Spleen (tissue), 7 donors: Measurements from ENCODE around the gene ACMSD.

ENCODE experiments used
- CTCF ChIP-seq, 11 experiments: fragments of 200-600 bp in 7 of 11; fragments of 450-650 bp in 4 of 11; sonication (generic) in 4 of 11; IDR thresholded peaks in 8 of 11; conservative IDR thresholded peaks in 3 of 11; 1 replicate in 7 of 11; 2 replicates in 4 of 11; pipeline versions ENCODE4 v1.4.0 to v1.8.0; 2016 to 2021; ENCODE audit warnings: antibody characterized with exemption in 11 of 11, inconsistent platforms in 4 of 11, mild to moderate bottlenecking in 1 of 11
- POLR2A ChIP-seq, 3 donors: fragments of 450-650 bp; IDR thresholded peaks; one replicate each; pipeline ENCODE4 v1.5.1; 2017; ENCODE audit warnings: antibody characterized with exemption in 3 of 3, mild to moderate bottlenecking in 1 of 3
- POLR2AphosphoS5 ChIP-seq, 3 donors: sonication (generic); formaldehyde crosslinking; IDR thresholded peaks; one replicate each; pipeline ENCODE4 v1.5.1; 2017; ENCODE audit warnings: antibody characterized with exemption in 3 of 3
- donor health status: DM: no; HTN: no; CAD: no; lungs with moderate emphysema.
- donor health status: DM: no; HTN: no; CAD: no.
- donor health status: DM: no; HTN: no; CAD: no.

- no peak for TF ChIP-seq CTCF (IDR thresholded peaks at IDR 0.05 in 8 of 11, conservative IDR thresholded peaks at IDR 0.05 in 3 of 11)
- no peak for TF ChIP-seq POLR2AphosphoS5 (IDR thresholded peaks at IDR 0.05)
- no peak for TF ChIP-seq POLR2A (IDR thresholded peaks at IDR 0.05)
Observed at GRCh38 chr2:134861173-134861572, 22.8 kb downstream of the ACMSD start.
